OCI-LY1 (cell line): ENCODE results near the gene HAGH.

ENCODE experiments used
- H2AFZ ChIP-seq: fragments of 200-600 bp; sonication (generic), shearing (Covaris generic); 2 replicates; pipeline ENCODE4 v1.6.0; 2014; ENCODE audit warnings: antibody characterized with exemption, mild to moderate bottlenecking, low read length
- H3F3A ChIP-seq: fragments of 200-600 bp; sonication (generic), shearing (Covaris generic); 2 replicates; pipeline ENCODE4 v1.6.0; 2014; ENCODE audit warnings: mild to moderate bottlenecking, antibody characterized with exemption, low read length, moderate library complexity; ENCODE audit not compliant: insufficient read depth
- H3K27ac ChIP-seq: fragments of 200-600 bp; sonication (generic); 2 replicates; pipeline ENCODE4 v1.5.1; 2014; ENCODE audit warnings: low read length, mixed run types, mild to moderate bottlenecking, low read depth; ENCODE audit not compliant: poor library complexity, severe bottlenecking
- H3K27me3 ChIP-seq: fragments of 200-600 bp; sonication (generic); 2 replicates; pipeline ENCODE4 v1.6.0; 2014; ENCODE audit warnings: antibody characterized with exemption, mild to moderate bottlenecking, low read length, moderate library complexity; ENCODE audit not compliant: insufficient read depth
- H3K36me3 ChIP-seq: fragments of 200-600 bp; sonication (generic); 2 replicates; pipeline ENCODE4 v1.6.1; 2014; ENCODE audit warnings: mild to moderate bottlenecking, antibody characterized with exemption, low read length, moderate library complexity, mixed read lengths; ENCODE audit not compliant: insufficient read depth
- H3K4me1 ChIP-seq: fragments of 200-600 bp; sonication (generic); 2 replicates; pipeline ENCODE4 v1.5.1; 2014; ENCODE audit warnings: mild to moderate bottlenecking, low read length, moderate library complexity; ENCODE audit not compliant: insufficient read depth, severe bottlenecking
- H3K4me2 ChIP-seq: fragments of 200-600 bp; sonication (generic), shearing (Covaris generic); 2 replicates; pipeline ENCODE4 v1.6.1; 2014; ENCODE audit warnings: low read length
- H3K4me3 ChIP-seq: fragments of 200-600 bp; sonication (generic); 2 replicates; pipeline ENCODE4 v1.5.1; 2014; ENCODE audit warnings: low read length, low read depth, mild to moderate bottlenecking, mixed read lengths; ENCODE audit not compliant: poor library complexity, severe bottlenecking
- H3K79me2 ChIP-seq: fragments of 200-600 bp; shearing (Covaris generic); 2 replicates; pipeline ENCODE4 v1.6.1; 2016; ENCODE audit warnings: mixed run types, low read length, mixed read lengths; ENCODE audit not compliant: insufficient read depth
- H3K9ac ChIP-seq: fragments of 200-600 bp; sonication (generic), shearing (Covaris generic); 2 replicates; pipeline ENCODE4 v1.6.1; 2014; ENCODE audit warnings: mild to moderate bottlenecking, low read length, mixed read lengths
- H3K9me2 ChIP-seq: fragments of 200-600 bp; sonication (generic), shearing (Covaris generic); 2 replicates; pipeline ENCODE4 v1.6.1; 2014; ENCODE audit warnings: low read depth, mild to moderate bottlenecking, low read length, mixed read lengths
- H3K9me3 ChIP-seq: fragments of 200-600 bp; shearing (Covaris generic); 2 replicates; pipeline ENCODE4 v1.6.1; 2014; ENCODE audit warnings: low read length, mixed read lengths
- H4K20me1 ChIP-seq: fragments of 200-600 bp; sonication (generic), shearing (Covaris generic); 2 replicates; pipeline ENCODE4 v1.6.0; 2016; ENCODE audit warnings: mild to moderate bottlenecking, low read length; ENCODE audit not compliant: insufficient read depth
- CTCF ChIP-seq: fragments of 200-600 bp; sonication (generic), shearing (Covaris generic); IDR thresholded peaks from 2 replicates; pipeline ENCODE4 v1.5.1; 2017; ENCODE audit warnings: mild to moderate bottlenecking, antibody characterized with exemption, low read length, moderate library complexity, mixed read lengths
- EZH2 ChIP-seq: fragments of 200-600 bp; sonication (generic), shearing (Covaris generic); IDR thresholded peaks from 2 replicates; pipeline ENCODE4 v1.8.0; 2017; ENCODE audit warnings: borderline replicate concordance, mixed run types, mild to moderate bottlenecking, antibody characterized with exemption, low read length, moderate library complexity, mixed read lengths

HAGH gene

GRCh38 chr16:1817276-1817589, 9.4 kb downstream of the HAGH start:
- Histone ChIP-seq H4K20me1 (no peaks in the 10 kb centered on the region), H3K36me3 (no peaks in the 10 kb centered on the region), H3K9ac (no peak overlapping the region), H3K9me3 (no peaks in the 10 kb centered on the region), H2AFZ (no peak overlapping the region), H3K27me3 (no peaks in the 10 kb centered on the region), H3K27ac (no peak overlapping the region), H3K4me1 (no peaks in the 10 kb centered on the region), H3K79me2 (no peaks in the 10 kb centered on the region), H3F3A (no peaks in the 10 kb centered on the region), H3K9me2 (no peaks in the 10 kb centered on the region), H3K4me3 (no peak overlapping the region), H3K4me2 (no peak overlapping the region)
- TF ChIP-seq EZH2 (no peak), CTCF (no peak)

GRCh38 chr16:1816396-1817275, 10.0 kb downstream of the HAGH start:
- Histone ChIP-seq H3K9ac (no peak overlapping the region), H2AFZ (no peak overlapping the region), H3K4me2 (no peak overlapping the region), H3K79me2 (no peaks in the 10 kb centered on the region), H3K9me3 (no peaks in the 10 kb centered on the region), H3F3A (no peaks in the 10 kb centered on the region), H3K4me1 (no peaks in the 10 kb centered on the region), H3K27me3 (no peaks in the 10 kb centered on the region), H3K36me3 (no peaks in the 10 kb centered on the region), H3K27ac (no peak overlapping the region), H3K4me3 (no peak overlapping the region), H4K20me1 (no peaks in the 10 kb centered on the region), H3K9me2 (no peaks in the 10 kb centered on the region)
- TF ChIP-seq CTCF (no peak), EZH2 (no peak)

- no peak for TF ChIP-seq EZH2
- TF ChIP-seq CTCF, result no peak
- no peaks in the 10 kb centered on the region for H3K27me3 ChIP-seq
- H4K20me1 ChIP-seq, result no peaks in the 10 kb centered on the region
- no peaks in the 10 kb centered on the region for H3K36me3 ChIP-seq
- no peaks in the 10 kb centered on the region for H3K4me1 ChIP-seq
- H3K9me3 ChIP-seq, result no peaks in the 10 kb centered on the region
- no peaks in the 10 kb centered on the region for H3K79me2 ChIP-seq
- no peak overlapping the region for H3K27ac ChIP-seq
- H3K4me3 ChIP-seq, result no peak overlapping the region
- no peak overlapping the region for H3K9ac ChIP-seq
- no peak overlapping the region for H3K4me2 ChIP-seq
- no peaks in the 10 kb centered on the region for H3F3A ChIP-seq
- no peak overlapping the region for H2AFZ ChIP-seq
- H3K9me2 ChIP-seq, result no peaks in the 10 kb centered on the region
These were observed 11.2 kb downstream of the HAGH start for GRCh38 chr16:1815461-1815860.
